HG03571 (cell line): ENCODE data around the gene CHD9NB.

Experiments used
- ATAC-seq: cut with Tn5 transposase; IDR thresholded peaks from one replicate; pipeline ENCODE4 v1.9.1; 2021; ENCODE audit not compliant: unreplicated experiment

Gene CHD9NB

DNA sequence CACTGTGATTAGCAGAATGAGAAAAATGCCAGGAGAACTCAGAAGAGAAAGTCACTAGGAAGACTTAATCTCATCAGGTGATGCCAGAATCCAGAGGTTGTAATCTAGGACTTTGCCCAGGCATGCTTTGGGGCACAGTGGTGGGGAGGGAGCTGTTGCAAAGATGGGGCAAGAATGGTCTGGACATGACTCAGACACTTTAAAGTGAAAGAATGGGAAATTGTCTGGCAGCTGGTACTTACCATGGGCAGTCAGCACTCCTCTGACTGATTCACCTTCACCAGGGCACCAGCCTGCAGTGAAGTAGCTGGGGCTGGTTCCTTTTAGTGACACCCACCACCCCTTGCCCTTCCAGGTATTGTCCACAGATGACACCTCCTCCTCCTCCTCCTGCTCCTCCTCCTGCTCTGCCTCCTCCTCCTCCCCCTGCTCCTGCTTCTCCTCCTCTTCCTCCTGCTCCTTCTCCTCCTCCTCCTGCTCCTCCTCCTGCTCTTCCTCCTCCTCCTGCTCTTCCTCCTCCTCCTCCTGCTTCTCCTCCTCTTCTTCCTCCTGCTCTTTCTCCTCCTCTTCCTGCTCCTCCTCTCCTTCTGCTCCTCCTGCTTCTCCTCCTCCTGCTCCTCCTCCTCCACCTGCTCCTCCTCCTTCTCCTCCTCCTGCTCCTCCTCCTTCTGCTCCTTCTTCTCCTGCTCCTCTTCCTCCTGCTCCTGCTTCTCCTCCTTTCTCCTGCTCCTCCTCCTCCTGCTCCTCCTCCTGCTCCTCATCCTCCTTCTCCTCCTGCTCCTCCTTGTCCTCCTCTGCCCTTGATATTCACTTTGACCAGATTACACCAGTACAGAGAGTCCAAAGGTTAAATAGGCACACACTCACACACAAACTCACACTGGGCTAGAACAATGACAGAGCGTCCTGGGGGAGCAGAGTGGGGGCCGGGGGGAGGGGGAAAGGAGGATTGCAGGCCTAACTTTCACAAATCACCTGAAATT lies at the start of gene CHD9NB:
Gene CHD9NB (minus strand): TSS at position 379 of the 983 bp plus-strand sequence. CDS start 8,739 bp downstream, outside the sequence.
- no peak for ATAC-seq

DNA sequence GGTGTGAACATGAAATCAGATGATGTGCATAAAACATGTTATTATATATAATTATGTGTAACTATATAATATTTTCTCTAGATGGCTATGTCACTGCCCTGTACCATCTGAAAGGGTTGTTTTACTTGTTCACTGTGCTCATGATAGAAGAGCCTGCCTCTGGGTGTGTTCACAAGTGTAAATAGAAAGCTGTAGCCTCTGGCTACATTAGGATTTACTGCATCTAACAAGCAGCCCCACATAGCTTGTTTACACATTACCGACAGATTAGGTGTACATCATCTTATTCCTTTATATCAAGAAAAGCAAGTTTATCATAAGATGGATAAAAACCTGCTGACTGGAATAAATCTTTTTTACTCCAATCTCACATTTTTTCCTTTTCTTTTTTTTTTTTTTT lies 48.2 kb upstream of the CHD9NB start:
- no peak for ATAC-seq

DNA sequence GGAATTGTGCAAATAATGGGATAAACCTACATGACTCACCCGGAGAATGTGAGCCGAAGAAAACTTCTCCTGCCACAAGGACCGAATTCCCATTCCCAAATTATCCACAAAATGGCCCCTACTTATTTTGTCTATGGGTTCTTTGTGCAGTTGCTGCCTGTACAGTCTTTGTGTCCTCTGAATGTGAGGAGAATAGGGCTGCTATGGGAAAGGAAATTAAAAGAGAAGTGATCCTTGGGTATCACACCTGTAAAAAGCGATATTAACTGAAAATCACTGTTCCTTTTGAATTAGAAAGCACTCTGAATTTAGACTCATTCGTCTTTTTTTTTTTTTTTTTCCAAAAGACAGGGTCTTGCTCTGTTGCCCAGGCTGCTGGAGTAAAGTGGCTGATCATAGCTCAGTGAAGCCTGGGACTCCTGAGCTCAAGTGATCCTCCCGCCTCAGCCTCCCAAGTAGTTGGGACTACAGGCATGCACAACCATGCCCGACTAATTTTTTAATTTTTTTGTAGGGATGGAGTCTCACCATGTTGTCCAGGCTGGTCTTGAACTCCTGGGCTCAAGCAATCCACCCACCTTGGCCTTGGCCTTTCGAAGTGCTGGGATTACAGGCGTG lies 47.5 kb upstream of the CHD9NB start:
- no peak for ATAC-seq

DNA sequence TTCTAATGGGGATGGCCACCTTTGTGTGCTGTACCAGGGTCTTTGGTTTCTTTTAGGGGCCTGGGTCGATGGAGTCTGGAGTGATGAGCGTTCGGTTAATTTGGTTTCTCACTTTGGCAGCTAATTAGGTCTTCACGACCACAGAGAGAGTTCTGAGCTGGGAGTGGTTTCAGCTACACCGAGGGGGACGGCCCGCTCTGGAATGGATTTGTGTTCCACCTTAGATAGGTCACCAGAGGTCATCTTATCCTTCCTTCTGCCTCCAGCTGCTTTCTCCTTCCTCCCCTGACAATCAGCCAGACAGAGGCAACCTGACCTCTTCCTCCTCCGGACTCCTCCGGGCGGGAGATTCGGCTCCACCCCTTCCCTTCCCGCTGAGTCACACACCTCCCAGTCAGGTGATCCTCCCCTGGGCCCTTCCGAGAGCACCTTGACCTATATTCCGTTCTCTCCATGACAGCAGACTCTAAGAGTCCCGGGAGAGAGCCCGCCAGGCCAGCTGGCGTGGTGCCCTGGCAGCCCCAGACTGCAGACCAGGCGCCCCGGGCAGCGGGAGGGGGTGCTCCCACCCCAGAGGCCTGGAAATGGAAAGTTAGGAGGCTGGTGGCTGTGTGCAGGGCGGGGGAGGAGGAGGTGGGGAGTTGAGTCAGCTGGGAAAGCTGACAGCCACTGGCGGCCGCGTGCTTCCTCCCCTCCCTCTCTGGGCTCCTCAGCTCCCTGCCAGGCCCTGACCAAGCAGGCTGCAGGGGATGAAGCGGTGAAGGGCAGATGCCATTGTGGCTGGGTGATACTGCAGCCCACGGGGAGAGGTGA lies 46.8 kb upstream of the CHD9NB start:
- peak; percentile 46 for ATAC-seq

DNA sequence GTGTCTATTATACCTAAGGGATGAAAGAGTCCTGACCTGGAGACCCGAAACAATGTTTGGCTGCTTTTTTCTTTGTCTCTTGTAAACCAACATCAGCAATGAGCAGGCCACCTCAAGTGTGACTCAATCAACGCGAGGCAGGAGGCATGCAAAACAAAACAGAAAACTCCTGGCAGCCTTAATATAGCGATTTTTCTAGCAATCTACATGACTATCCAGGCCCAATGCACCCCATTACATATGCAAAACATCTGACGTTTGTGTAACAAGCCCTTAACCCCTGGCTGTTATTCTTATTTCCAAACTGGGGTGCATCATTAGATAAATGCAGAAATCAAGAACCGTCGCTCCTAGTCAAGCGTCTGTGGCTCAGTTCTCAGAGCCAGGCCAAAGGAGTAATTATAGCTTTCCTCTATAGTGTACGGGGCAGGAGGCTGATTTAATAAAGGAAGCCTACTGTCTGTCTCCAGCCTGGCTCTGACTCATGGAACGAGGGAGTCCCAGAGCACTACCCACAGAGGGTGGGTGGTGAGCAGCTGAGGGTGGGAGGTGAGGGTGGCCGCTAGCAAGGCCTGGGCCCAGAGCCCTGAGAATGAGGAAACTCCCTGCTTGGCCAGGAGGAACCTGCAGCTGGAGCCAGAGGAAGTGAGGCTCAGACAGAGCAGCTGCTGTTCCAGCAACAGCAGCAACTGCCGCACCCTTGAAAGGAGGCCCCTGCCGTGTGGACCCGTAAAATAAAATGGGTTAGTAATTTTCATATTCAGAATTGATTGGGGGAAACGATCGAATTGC lies 46.0 kb upstream of the CHD9NB start:
- peak; percentile 61 for ATAC-seq

DNA sequence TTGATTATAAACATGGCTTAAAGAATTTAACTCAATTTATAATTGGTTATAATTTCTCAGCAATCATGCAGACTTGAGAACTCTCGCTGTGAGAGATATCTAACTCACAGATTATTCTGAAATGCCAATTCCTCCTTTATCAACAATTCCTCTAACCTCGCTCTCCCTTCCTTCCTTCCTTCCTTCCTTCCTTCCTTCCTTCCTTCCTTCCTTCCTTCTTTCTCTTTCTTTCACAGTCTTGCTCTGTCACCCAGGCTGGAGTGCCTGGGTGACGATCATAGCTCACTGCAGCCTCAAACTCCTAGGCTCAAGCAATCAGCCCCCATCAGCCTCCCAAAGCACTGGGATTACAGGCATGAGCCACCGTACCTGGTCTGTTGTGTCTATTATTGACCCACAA lies 44.5 kb upstream of the CHD9NB start:
- no peak for ATAC-seq

DNA sequence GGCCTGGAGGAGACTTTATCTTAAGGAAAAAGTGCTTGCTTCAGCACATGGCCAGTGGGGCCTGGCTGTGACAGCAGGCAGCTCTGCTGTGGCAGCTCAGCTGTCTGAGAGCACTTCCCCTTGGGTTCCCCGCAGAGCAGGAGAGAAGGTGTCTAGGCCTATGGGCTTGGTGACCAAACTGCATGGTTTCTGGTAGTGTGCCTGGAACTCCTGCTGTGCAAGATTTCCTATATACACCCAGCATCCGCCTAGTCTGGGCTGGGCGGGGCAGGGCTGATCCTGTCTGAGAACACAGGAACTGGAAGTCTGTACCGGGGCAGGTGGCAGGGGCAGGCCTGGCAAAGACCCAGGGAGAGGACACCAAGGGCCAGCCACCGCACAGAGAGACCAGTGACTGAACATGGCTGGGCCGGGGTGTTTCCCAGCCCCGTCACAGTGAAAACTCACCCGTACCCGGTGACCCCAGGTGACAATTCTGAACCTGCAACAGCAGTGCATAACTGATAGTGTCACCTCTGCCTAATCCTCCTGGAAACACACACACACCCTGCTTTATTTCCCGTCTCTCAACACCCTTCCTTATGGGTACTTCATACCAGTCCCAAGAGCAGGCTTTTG lies 41.4 kb upstream of the CHD9NB start:
- ATAC-seq, result peak; percentile 45

DNA sequence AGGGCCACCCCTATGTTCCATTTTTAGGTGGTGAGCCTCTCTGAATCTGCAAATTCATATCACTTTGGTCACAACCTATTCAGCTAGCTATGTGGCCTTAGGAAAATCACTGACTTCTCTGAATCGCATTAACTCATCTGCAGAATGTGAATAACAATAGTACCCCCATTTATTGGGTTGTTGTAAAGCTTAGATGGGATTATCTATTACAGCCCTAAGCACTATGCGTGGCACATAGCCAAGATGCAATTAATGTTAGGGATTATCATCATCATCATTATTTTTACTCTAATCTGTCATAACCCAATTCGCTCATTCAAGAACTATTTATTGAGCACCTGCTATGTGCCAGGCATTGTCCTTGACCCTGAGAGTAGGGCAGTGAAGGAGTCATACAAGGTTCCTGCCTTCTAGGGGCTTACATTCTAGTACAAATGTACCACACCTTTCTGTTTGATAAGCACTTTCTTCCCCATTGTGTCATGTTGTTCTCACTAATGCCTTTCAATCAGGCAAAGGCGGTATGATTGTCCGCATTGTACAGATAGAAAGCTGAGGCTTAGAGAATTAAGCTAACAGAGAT lies 40.6 kb upstream of the CHD9NB start:
- no peak for ATAC-seq

DNA sequence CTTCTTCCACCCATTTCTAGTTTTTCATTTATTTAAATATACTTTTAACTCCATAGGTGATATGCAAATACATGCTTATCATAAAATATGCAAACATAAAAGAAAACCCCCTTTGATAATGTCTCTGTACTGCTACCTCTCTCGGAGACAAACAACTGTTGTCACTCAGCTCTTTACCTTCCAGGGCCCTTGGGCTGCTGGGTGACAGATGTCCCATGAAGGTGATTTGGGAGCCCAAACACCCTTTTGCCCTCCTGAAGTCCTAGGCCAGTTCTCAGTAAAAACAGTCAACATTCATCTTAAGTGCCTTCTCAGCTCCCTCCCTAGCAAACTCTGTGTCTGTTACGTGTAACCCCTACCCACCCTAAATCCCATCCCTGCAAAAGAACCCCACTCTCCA lies 39.6 kb upstream of the CHD9NB start:
- ATAC-seq, result no peak

DNA sequence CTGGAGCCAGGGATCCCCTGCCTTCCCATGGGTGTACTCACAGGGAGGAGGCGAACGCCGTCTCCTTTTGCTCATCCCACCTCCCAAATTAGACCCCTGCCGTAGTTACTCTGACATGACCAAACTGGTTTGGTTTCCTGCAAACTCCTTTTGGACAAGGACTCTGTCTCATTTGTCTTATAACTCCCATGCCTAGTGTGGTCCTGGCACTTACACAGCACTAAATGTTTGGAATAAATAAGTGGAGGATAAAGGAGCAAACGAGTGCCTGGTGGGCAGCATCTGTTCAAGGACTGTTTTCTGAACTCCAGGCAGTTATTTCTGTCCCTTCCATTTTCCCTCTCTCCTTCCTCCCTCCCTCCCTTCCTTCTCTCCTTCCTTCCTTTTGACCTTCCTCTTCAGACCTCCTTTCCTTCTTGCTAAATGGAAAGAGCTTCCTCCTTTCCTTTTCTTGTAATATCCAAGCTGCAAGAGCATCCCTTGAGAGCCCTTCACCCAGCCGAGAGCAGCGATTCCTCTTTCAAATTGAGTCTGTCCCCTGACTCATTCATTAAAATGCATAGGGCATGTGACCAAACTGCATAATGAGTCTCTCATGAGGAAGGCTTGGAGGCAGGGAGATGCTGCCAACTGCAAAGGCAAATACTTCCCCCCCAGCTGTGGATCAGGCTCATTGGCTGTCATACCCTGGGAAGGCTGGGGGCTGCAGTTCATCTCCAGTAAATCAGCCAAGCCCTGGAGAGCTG lies 38.9 kb upstream of the CHD9NB start:
- ATAC-seq, result peak; percentile 47

DNA sequence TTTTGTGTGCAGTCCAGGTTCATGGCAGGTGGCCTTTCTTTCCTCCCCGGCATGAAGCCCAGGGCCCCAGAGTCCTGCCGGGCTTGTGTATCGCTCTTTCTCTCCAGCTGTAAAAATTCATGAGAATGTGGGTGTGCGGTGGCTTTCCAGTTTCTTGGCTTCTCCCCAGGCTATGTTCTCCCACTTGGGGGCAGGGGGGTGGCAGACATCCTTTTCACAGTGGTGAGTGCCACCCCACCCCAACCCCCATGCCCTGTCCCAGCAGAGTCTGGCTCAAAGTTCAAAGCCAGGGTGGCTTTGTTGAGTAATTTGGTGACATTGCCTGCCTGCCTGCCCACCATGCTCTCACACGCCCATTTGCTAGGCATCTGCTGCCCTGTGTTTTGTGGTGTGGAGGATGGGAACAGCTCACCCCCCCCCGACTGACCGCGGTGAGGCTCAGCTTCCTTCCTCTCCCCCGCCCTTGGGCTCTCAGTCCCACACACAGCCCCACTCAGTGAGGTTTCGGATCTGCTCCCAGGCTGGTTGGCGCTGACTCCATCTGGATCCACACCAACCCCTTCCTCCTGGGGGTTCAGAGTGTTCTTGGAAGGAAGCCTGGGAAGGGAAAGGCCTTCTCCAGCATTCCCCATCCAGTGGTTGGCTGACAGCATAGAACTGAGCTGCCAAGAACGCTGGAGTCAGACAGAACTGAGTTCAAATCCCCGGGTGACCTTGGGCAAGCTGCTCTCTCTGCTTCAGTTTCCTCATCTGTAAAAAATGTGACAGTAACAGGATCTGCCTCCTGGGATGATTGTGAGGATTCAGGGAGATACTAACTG lies 38.1 kb upstream of the CHD9NB start:
- peak; percentile 50 for ATAC-seq

DNA sequence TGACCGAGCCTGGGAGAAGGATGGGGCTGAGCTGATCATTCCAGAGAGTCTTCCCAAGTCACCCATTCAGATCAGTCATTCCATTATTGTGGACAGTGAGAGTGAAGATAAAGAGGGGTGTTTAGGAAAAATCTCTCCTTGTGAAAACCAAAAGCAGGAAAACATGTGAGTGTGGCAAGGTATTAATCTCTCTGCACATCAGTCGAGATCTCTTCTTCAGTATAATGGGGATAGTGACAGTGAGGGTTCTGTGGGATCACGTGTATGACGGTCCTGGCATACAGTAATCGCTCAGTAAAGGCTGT lies 37.5 kb upstream of the CHD9NB start:
- ATAC-seq, result no peak

DNA sequence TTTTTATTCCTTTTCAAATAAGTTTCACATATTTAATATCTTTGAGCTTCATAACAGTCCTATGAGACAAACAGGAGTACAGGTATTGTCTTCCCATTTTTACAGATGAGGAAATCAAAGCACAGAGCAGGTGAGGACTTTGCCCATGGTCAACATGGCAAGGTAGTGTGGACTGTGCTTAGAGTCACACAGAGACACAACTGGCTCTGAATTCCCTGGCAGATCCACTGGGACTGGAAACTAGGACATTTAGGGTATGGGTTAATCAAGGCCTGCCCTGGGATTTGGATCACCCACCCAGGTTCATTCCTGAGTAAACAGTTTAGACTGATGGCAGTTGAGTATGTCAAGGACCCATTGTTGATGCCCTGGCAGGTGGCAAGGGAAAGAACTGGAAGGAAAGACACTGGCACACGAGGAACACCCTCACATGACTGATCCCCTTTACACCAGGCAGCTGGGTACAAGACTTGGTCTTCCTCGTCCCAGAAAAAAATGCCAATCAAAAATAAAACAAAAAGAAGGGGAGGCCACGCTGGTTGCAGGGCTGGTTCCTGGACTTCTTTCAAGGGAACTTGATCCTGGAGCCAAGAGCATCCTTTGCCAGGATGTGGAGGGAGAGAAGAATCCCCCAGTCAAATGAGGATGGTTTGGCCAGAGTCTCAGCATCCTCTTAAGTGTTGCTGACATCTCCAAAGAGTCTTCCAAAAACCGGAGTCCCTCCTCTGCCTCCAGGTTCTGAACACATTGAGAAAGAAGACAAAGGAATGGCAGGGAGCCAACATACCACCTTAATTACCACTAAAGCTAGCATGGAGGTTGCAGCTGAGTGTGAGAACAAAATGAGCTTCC lies 37.0 kb upstream of the CHD9NB start:
- ATAC-seq, result no peak

DNA sequence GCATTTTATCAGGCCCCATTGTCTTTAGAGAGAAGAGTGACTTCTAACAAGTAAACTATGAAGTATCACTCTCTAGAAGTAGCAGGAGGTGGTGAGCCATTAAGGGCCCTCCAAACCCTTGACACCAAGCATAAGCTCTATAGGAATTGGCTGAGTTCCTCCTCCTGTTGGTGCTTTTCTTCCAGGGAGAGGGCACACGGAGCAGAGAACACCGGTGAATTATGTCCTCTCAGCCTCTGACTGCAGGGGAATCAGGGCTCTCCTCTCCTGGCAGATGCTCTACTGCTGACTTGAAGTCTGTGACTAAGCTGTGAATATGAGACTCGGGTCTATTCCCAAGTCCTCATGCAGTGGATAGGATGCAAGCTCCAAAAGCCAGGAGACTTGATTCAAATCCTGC lies 34.4 kb upstream of the CHD9NB start:
- no peak for ATAC-seq

DNA sequence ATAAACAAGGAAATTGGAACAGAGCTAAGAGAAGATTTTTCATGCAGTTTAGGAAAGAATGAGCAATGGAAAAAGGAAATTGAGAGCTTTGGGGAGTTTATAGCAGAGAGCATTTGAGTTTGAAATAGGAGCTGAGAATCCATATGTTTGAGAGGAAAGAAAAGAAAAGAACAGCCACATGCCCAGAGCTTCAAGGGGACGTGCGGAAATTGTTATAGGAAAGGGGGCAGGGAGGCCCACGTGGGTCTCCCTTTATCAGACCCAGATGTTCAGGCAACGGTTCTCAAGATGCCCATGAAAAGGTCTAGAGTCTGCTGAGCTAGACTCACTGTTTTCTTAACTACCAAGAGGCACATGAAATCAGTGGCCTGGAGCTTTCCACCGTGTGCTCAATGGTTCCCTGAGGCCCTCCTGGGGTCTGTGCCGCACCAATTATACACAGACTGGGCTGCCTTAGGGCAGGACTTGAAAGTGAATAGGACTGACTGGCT lies 33.3 kb upstream of the CHD9NB start:
- no peak for ATAC-seq

DNA sequence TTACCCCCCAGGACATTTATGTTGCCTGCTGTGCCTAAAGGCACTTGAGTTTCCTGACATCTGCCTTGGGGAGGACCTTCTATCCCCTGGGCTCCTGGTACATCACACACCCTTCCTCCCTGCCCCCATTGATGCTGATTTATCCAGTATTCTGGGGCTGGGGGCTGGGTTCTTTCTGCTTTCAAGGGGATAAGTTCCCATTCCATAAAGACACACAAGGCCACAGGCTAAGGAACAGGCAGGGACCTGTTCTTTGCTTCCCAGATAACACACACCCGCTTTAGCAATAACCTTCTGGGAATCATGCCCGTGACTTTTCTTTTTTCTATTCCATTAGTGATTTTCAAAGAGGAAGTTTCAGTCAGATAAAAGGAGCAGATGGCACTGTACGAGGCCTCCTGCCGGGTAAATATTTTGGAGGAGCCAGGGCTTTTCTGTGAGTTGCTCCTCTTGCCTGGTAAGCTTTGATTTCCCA lies 32.7 kb upstream of the CHD9NB start:
- no peak for ATAC-seq

DNA sequence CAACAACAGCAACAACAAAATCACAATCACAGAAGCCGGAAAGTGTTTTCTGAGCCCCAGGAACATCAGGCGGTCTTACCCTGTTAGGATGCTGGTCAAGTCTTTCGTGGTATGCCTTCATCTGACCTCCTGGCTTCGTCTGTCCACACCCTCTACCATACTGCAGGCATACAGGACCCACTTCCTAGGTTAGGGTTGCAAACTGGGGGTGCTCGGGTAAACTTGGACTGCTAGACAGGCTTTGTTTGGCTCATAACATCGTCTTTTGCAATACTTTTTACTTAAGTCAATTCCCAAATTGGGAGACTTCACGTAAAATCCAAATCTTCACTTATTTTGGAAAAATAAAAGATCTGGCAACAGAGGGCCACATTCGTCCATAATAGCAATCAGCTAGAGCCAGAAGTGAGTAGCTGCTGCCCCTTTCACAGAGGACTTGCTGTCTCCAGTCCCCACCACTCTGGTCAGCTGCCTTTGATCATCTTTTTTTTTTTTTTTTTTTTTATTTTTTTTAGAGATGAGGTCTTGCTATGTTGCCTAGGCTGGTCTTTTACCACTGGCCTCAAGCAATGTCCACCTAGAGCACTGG lies 32.1 kb upstream of the CHD9NB start:
- ATAC-seq, result no peak
